ENCODE results near the gene IPO4.

Gene IPO4

GRCh38 chr14:24178399-24179178, 10.0 kb downstream of the IPO4 start:
- H3K27ac ChIP-seq (ENCODE audit: low read length) = no peak overlapping the region
- no peaks in the 10 kb centered on the region for H3K27me3 ChIP-seq (ENCODE audit: insufficient read depth, low read length)
- no peak overlapping the region for H3K9ac ChIP-seq (ENCODE audit: low read depth, low read length)
- no peaks in the 10 kb centered on the region for H3K9me3 ChIP-seq (ENCODE audit: insufficient read depth, low read depth, low read length)
- H3K4me1 ChIP-seq (ENCODE audit: insufficient read depth, low read length) = no peaks in the 10 kb centered on the region
- H3K36me3 ChIP-seq (ENCODE audit: insufficient read depth, low read depth, low read length) = peaks cover 51% of the 10 kb centered on the region
- H3K4me3 ChIP-seq (ENCODE audit: low read length) = no peak overlapping the region

- H3K9ac ChIP-seq (ENCODE audit: low read depth, low read length) = no peak overlapping the region
- no peak overlapping the region for H3K27ac ChIP-seq (ENCODE audit: low read length)
- H3K4me1 ChIP-seq (ENCODE audit: insufficient read depth, low read length) = no peaks in the 10 kb centered on the region
- peaks cover 44% of the 10 kb centered on the region for H3K36me3 ChIP-seq (ENCODE audit: insufficient read depth, low read depth, low read length)
- no peaks in the 10 kb centered on the region for H3K9me3 ChIP-seq (ENCODE audit: insufficient read depth, low read depth, low read length)
- H3K4me3 ChIP-seq (ENCODE audit: low read length) = no peak overlapping the region
- no peaks in the 10 kb centered on the region for H3K27me3 ChIP-seq (ENCODE audit: insufficient read depth, low read length)
Measured at GRCh38 chr14:24177891-24178290, 10.7 kb downstream of the IPO4 start.

DNA sequence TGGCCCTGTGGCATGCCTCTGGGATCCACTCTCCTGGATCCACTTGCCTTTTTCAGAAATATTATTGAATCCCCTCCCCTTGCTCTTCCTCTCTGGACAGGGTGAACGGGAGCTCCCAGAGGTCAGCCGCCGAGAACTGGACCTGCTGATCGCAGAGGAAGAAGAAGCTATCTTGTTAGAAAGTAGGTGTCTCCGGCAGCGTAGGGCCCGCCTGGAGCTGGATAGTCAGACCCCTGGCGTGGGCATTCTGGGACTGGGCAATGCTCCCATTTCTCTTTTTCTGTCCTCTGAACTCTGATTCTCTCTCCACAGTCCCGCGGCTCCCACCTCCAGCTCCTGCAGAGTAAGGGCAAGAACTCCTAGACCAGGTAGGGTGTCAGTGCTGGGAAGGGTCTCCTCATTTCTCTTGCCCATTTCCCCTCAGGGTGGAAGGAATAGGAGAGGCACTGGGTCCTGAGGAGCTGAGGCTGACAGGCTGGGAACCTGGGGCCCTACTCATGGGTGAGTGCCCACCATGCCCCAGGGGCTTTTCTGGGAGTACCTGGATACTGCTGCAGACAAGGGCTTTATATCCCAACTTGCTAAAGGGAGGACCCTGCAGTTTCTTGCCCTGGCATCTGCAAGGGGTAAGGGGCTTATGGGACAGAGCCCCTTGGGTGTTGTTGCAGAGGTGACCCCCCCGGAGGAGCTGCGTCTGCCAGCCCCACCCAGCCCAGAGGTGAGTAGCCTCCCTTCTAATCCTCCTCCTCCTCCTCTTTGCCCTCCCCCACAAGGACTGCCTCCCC, 11.4 kb downstream of the IPO4 start:
- no peaks in the 10 kb centered on the region for H3K9me3 ChIP-seq (ENCODE audit: insufficient read depth, low read depth, low read length)
- H3K9ac ChIP-seq (ENCODE audit: low read depth, low read length) = no peak overlapping the region
- no peak overlapping the region for H3K4me3 ChIP-seq (ENCODE audit: low read length)
- peaks cover 37% of the 10 kb centered on the region for H3K36me3 ChIP-seq (ENCODE audit: insufficient read depth, low read depth, low read length)
- no peaks in the 10 kb centered on the region for H3K4me1 ChIP-seq (ENCODE audit: insufficient read depth, low read length)
- no peaks in the 10 kb centered on the region for H3K27me3 ChIP-seq (ENCODE audit: insufficient read depth, low read length)
- H3K27ac ChIP-seq (ENCODE audit: low read length) = no peak overlapping the region

GRCh38 chr14:24176599-24176998, 12.0 kb downstream of the IPO4 start:
- H3K36me3 ChIP-seq (ENCODE audit: insufficient read depth, low read depth, low read length) = peaks cover 31% of the 10 kb centered on the region

GRCh38 chr14:24172871-24173281, 15.7 kb downstream of the IPO4 start:
- H3K9ac ChIP-seq (ENCODE audit: low read depth, low read length) = no peak overlapping the region
- H3K27me3 ChIP-seq (ENCODE audit: insufficient read depth, low read length) = no peaks in the 10 kb centered on the region
- no peaks in the 10 kb centered on the region for H3K36me3 ChIP-seq (ENCODE audit: insufficient read depth, low read depth, low read length)
- H3K9me3 ChIP-seq (ENCODE audit: insufficient read depth, low read depth, low read length) = no peaks in the 10 kb centered on the region
- H3K27ac ChIP-seq (ENCODE audit: low read length) = no peak overlapping the region
- no peaks in the 10 kb centered on the region for H3K4me1 ChIP-seq (ENCODE audit: insufficient read depth, low read length)
- no peak overlapping the region for H3K4me3 ChIP-seq (ENCODE audit: low read length)

More at GRCh38 chr14:24176599-24176998, 12.0 kb downstream of the IPO4 start:
- Histone ChIP-seq H3K9ac (ENCODE audit: low read depth, low read length) (no peak overlapping the region), H3K4me1 (ENCODE audit: insufficient read depth, low read length) (no peaks in the 10 kb centered on the region), H3K27me3 (ENCODE audit: insufficient read depth, low read length) (no peaks in the 10 kb centered on the region), H3K9me3 (ENCODE audit: insufficient read depth, low read depth, low read length) (no peaks in the 10 kb centered on the region), H3K4me3 (ENCODE audit: low read length) (no peak overlapping the region), H3K27ac (ENCODE audit: low read length) (no peak overlapping the region)

DNA sequence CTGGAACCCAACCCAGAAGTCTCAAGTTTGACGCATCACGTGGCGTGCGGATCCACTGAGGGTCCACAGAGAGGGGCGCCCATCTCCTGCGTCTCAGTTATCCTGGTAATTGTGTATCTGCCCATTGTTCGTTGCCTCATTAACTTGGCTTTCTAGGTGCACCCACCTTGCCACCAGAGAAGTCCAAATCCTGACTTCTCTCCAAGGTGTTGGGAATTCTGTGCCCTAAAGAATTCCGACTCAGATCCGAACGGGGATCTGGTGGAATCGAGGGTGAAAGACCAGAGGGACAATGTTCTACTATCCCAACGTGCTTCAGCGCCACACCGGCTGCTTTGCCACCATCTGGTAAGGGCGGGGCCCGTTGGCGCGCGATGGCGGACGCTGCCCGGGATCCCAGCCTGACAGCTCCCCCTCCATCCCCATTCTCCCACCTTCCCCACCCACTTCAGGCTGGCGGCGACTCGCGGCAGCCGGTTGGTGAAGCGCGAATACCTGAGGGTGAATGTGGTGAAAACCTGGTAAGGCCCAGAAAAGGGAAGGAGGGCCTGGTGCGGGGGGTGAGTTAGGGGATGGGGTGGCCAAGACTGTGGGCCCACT, 16.3 kb downstream of the IPO4 start:
- no peaks in the 10 kb centered on the region for H3K27me3 ChIP-seq (ENCODE audit: insufficient read depth, low read length)
- H3K27ac ChIP-seq (ENCODE audit: low read length) = no peak overlapping the region
- H3K9ac ChIP-seq (ENCODE audit: low read depth, low read length) = no peak overlapping the region
- H3K9me3 ChIP-seq (ENCODE audit: insufficient read depth, low read depth, low read length) = no peaks in the 10 kb centered on the region
- no peaks in the 10 kb centered on the region for H3K36me3 ChIP-seq (ENCODE audit: insufficient read depth, low read depth, low read length)
- no peaks in the 10 kb centered on the region for H3K4me1 ChIP-seq (ENCODE audit: insufficient read depth, low read length)
- no peak overlapping the region for H3K4me3 ChIP-seq (ENCODE audit: low read length)

DNA sequence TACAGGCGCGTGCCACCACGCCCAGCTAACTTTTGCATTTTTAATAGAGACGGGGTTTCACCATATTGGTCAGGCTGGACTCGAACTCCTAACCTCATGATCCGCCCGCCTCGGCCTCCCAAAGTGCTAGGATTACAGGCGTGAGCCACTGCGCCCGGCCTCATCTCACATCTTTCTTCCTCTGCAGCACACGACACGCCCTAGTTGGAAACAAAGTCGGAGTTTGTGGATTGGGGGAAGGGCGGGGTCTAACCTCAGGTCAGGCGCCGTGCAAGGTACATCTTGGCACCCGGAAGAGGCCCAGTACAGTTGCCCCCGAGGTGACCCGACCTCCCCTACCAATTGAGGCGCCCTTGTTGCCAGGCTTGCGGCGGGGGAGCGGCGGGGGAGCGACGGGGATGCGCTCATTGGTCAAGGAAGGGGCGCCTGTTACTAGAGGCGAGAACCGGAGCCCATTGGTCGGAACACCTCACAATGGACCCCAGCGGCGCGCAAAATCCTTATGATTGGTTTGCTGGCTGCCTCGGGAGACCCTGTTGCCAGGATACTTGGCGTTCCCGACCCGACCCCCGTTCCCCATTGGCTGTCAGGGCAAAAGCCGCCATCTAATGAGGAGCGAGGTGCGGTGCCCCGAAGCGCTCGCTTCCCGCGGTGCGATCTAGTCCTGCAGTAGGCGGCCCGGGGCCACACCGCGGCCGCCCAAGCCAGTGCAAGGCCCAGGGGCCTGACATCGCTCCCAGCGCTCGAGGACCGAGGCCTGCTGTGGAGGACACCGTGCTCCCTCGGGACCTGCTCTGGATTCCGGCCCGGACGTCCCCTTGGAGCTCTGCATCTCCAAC, 17.0 kb downstream of the IPO4 start, which contains the start of gene REC8:
TSS of gene REC8 (plus strand) at position 659 of the 839 bp plus-strand sequence. CDS start 473 bp downstream, outside the sequence.
- Histone ChIP-seq H3K4me3 (ENCODE audit: low read length) (no peak within 1 kb of the TSS), H3K4me1 (ENCODE audit: insufficient read depth, low read length) (no peaks in the 10 kb centered on the region), H3K9ac (ENCODE audit: low read depth, low read length) (no peak within 1 kb of the TSS), H3K27ac (ENCODE audit: low read length) (no peak within 1 kb of the TSS), H3K27me3 (ENCODE audit: insufficient read depth, low read length) (no peaks in the 10 kb centered on the region), H3K36me3 (ENCODE audit: insufficient read depth, low read depth, low read length) (0 out of 2 replicates have a peak, but pooled peaks cover under 1% of the 10 kb centered on the region), H3K9me3 (ENCODE audit: insufficient read depth, low read depth, low read length) (no peaks in the 10 kb centered on the region)

- peaks cover 35% of the 10 kb centered on the region for H3K36me3 ChIP-seq (ENCODE audit: insufficient read depth, low read depth, low read length)
- H3K4me1 ChIP-seq (ENCODE audit: insufficient read depth, low read length) = no peaks in the 10 kb centered on the region
- no peaks in the 10 kb centered on the region for H3K9me3 ChIP-seq (ENCODE audit: insufficient read depth, low read depth, low read length)
- H3K27ac ChIP-seq (ENCODE audit: low read length) = no peak overlapping the region
- H3K27me3 ChIP-seq (ENCODE audit: insufficient read depth, low read length) = no peaks in the 10 kb centered on the region
- no peak overlapping the region for H3K9ac ChIP-seq (ENCODE audit: low read depth, low read length)
- H3K4me3 ChIP-seq (ENCODE audit: low read length) = no peak overlapping the region
Measured at GRCh38 chr14:24167469-24168114, 21.0 kb downstream of the IPO4 start.

DNA sequence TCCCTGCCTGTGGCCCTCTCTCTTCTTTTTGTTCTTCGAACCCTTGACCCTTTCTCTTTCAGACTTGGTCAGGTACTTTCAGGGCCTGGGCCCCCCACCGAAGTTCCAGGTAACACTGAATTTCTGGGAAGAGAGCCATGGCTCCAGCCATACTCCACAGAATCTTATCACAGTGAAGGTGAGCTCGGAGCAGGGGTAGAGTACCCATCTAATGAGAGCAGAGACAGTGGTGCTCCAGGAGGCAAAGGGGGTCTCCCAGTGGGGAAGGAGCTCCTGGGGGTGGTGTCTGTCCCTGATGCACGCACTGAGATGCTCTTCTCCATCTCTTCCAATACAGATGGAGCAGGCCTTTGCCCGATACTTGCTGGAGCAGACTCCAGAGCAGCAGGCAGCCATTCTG, 22.8 kb downstream of the IPO4 start:
- Histone ChIP-seq H3K9ac (ENCODE audit: low read depth, low read length) (no peak overlapping the region), H3K4me3 (ENCODE audit: low read length) (no peak overlapping the region), H3K9me3 (ENCODE audit: insufficient read depth, low read depth, low read length) (no peaks in the 10 kb centered on the region), H3K36me3 (ENCODE audit: insufficient read depth, low read depth, low read length) (peaks cover 36% of the 10 kb centered on the region), H3K4me1 (ENCODE audit: insufficient read depth, low read length) (peaks cover 7% of the 10 kb centered on the region; the same call in 1 of the 2 replicates), H3K27me3 (ENCODE audit: insufficient read depth, low read length) (no peaks in the 10 kb centered on the region), H3K27ac (ENCODE audit: low read length) (no peak overlapping the region)

GRCh38 chr14:24164518-24164991, 24.1 kb downstream of the IPO4 start:
- H3K36me3 ChIP-seq (ENCODE audit: insufficient read depth, low read depth, low read length) = peaks cover 48% of the 10 kb centered on the region

More at GRCh38 chr14:24164518-24164991, 24.1 kb downstream of the IPO4 start:
- Histone ChIP-seq H3K27me3 (ENCODE audit: insufficient read depth, low read length) (no peaks in the 10 kb centered on the region), H3K4me1 (ENCODE audit: insufficient read depth, low read length) (peaks cover 7% of the 10 kb centered on the region; the same call in 1 of the 2 replicates), H3K27ac (ENCODE audit: low read length) (no peak overlapping the region), H3K4me3 (ENCODE audit: low read length) (no peak overlapping the region), H3K9me3 (ENCODE audit: insufficient read depth, low read depth, low read length) (no peaks in the 10 kb centered on the region), H3K9ac (ENCODE audit: low read depth, low read length) (no peak overlapping the region)

Measured in iPS-20b (cell line).